Inflammatory macrophage (primary cell): Measurements from ENCODE around the gene CDKL1.

Source experiments
- DNase-seq, 2 donors: peaks; one replicate each; pipeline ENCODE4 v3.0.0-alpha.2; 2020 to 2022
- total RNA-seq, 18 experiments: gene quantifications; one replicate each; lab custom pipeline; 2026; ENCODE audit warnings: mixed read lengths in 6 of 18, inconsistent platforms in 2 of 18; lab: John Stamatoyannopoulos, UW

Gene CDKL1
- total RNA-seq, result 4.7 to 10.5 (median 6.8) reads per million in 18 experiments

- peak; percentile 55 to 72 for DNase-seq
These were observed at the start of gene CDKL1 for GRCh38 chr14:50396631-50397389. Gene CDKL1 (minus strand): TSS chr14:50396881. CDS start chr14:50395868, 1,013 bp downstream.

- DNase-seq, result no peak
These were observed 37.8 kb upstream of the CDKL1 start for GRCh38 chr14:50434528-50434927.

GRCh38 chr14:50432131-50432530, 35.5 kb upstream of the CDKL1 start:
- no peak for DNase-seq

GRCh38 chr14:50425816-50426215, 29.1 kb upstream of the CDKL1 start:
- DNase-seq, result no peak

GRCh38 chr14:50425105-50425504, 28.4 kb upstream of the CDKL1 start:
- DNase-seq, result no peak

- no peak for DNase-seq
These were observed 26.8 kb upstream of the CDKL1 start for GRCh38 chr14:50423529-50423928.

GRCh38 chr14:50421499-50421898, 24.8 kb upstream of the CDKL1 start:
- DNase-seq, result no peak

GRCh38 chr14:50417853-50418252, 21.2 kb upstream of the CDKL1 start:
- DNase-seq, result no peak

GRCh38 chr14:50410921-50411320, 14.2 kb upstream of the CDKL1 start:
- no peak for DNase-seq

- no peak for DNase-seq
These were observed 13.4 kb upstream of the CDKL1 start for GRCh38 chr14:50410071-50410470.

GRCh38 chr14:50407111-50407812, 10.6 kb upstream of the CDKL1 start:
- no peak for DNase-seq

- no peak for DNase-seq
These were observed 6.7 kb upstream of the CDKL1 start for GRCh38 chr14:50403419-50403818.

- no peak for DNase-seq
These were observed 6.3 kb upstream of the CDKL1 start for GRCh38 chr14:50402965-50403364.

GRCh38 chr14:50400461-50400860, 3.8 kb upstream of the CDKL1 start:
- no peak for DNase-seq

- DNase-seq, result peak in 1 of 2 donors; percentile 5
These were observed 2.8 kb upstream of the CDKL1 start for GRCh38 chr14:50399251-50400032.

- no peak for DNase-seq
These were observed 1.5 kb upstream of the CDKL1 start for GRCh38 chr14:50398189-50398580.

- DNase-seq, result peak; percentile 28 to 31
These were observed 908 bp upstream of the CDKL1 start for GRCh38 chr14:50397390-50398188.

GRCh38 chr14:50395448-50395847, 1.2 kb downstream of the CDKL1 start:
- no peak for DNase-seq

- DNase-seq, result no peak
These were observed 2.0 kb downstream of the CDKL1 start for GRCh38 chr14:50394713-50395112.

- DNase-seq, result no peak
These were observed 6.8 kb downstream of the CDKL1 start for GRCh38 chr14:50389668-50390441.

GRCh38 chr14:50388256-50388931, 8.3 kb downstream of the CDKL1 start:
- no peak for DNase-seq
